SJCRH30 (cell line): ENCODE data around the gene ACTR1B. TPM values are rescaled to one million over a fixed set of nuclear protein-coding genes. Genes with fewer than 3 reads are reported as not detected.
"Not testable (repeated sequence)": the region's sequence is repeated elsewhere in the genome, so short reads cannot be mapped to it uniquely, and the experiment has no call there.

ENCODE experiments used
- DNase-seq, 2 experiments: peaks; one replicate each; pipeline ENCODE4 v3.0.0-alpha.2; 2015 to 2020
- H3K27ac ChIP-seq: fragments of 250-450 bp; sonication (Bioruptor Pico); 2 replicates; pipeline ENCODE4 v1.5.1; 2020; ENCODE audit warnings: mild to moderate bottlenecking, moderate library complexity
- H3K27me3 ChIP-seq: fragments of 250-450 bp; sonication (Bioruptor Pico); 2 replicates; pipeline ENCODE4 v1.5.1; 2020; ENCODE audit warnings: mild to moderate bottlenecking, moderate library complexity
- H3K36me3 ChIP-seq: fragments of 250-450 bp; sonication (Bioruptor Pico); 2 replicates; pipeline ENCODE4 v1.5.1; 2020; ENCODE audit warnings: mild to moderate bottlenecking, moderate library complexity
- H3K4me1 ChIP-seq: fragments of 250-450 bp; sonication (Bioruptor Pico); 2 replicates; pipeline ENCODE4 v1.5.1; 2020; ENCODE audit warnings: mild to moderate bottlenecking, moderate library complexity
- H3K4me3 ChIP-seq: fragments of 250-450 bp; sonication (Bioruptor Pico); 2 replicates; pipeline ENCODE4 v1.5.1; 2020; ENCODE audit warnings: mild to moderate bottlenecking, moderate library complexity
- H3K9me3 ChIP-seq: fragments of 250-450 bp; sonication (Bioruptor Pico); replicated peaks from 2 replicates; pipeline ENCODE4 v1.5.1; 2020; ENCODE audit warnings: mild to moderate bottlenecking, moderate library complexity
- total RNA-seq: library from RNA; depleted of rRNA; stranded (reverse); fragments of >200 nt; shearing (Covaris generic); gene quantifications from 2 replicates; pipeline ENCODE4 v1.2.3, GENCODE V29; 2014; rRNA removed

ACTR1B gene
- total RNA-seq: 25.7 and 31.6 TPM in 2 replicates

DNA sequence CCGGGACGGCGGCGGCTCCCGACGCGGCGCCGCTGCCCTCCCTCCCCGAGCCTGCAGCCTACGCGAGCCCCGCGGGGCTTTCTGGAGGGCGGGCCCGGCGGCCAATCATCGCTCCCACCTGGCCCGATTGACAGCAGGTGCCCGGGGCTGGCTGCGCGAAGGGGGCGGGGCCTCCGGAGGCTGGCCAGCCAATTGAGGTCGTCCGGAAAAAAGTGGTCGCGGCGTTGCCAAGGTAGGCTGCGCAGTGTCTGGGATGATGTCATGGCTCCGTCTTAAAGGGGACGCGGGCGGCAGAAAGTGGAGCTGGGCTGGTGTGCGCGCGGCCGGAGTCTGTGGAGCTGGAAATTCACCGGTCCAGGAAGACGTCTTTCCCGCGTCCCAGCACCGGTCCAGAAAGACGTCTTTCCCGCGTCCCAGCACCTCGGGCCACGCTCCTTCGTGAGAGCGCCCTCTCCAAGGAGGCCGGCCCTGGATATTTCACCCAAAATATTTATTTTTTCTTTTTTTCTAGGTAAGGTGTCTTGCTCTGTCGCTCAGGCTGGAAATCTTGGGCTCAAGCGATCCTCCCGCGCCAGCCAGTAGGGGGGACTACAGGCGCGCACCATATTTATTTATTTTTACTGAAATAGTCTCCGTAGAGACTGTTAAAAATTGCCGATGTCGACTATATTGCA, at the start of gene ACTR1B:
TSS of gene ACTR1B (minus strand) at position 83 of the 674 bp plus-strand sequence. CDS start 154 bp downstream, outside the sequence.
- Histone ChIP-seq H3K9me3 (no peaks in the 10 kb centered on the region), H3K4me1 (no peaks in the 10 kb centered on the region; the same call in 1 of the 2 replicates), H3K4me3 (peak within 1 kb of the TSS; percentile 74), H3K27me3 (no peaks in the 10 kb centered on the region), H3K27ac (peak within 1 kb of the TSS; percentile 78), H3K36me3 (no peaks in the 10 kb centered on the region)
- DNase-seq: peak; percentile 97 to 98

DNA sequence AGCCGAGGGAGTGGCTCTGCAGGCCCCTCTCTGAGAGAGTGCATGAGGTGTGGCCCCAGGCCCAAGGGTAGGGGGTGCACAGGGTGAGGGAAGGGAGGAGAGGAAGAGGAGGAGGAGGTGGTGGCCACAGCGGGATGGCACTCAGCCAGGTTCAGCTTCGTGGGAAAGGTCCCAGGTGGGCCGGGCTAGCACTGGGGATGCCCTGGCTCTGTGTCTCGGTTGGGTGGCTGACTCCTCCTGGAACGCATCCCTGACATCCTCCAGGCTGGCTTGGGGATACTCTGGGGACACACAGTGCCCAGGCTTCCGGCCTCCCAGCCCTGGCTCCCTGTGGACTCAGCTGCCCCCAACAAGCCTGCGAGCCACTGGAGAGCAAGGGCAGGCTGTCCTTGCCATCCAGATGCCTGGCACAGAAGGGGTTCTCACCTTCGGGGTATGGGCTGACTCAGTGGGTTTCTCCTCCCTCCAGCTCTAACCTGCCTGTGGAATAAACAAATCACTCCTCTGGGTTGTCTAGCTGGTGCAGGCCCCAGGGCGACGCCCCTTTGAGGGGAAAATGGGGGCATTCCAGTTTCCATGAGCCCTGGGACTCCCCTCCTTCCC, 49.0 kb upstream of the ACTR1B start:
- Histone ChIP-seq H3K9me3 (no peaks in the 10 kb centered on the region), H3K4me3 (no peak overlapping the region), H3K4me1 (peaks cover 6% of the 10 kb centered on the region; the same call in 1 of the 2 replicates), H3K27ac (no peak overlapping the region), H3K36me3 (no peaks in the 10 kb centered on the region), H3K27me3 (no peaks in the 10 kb centered on the region)
- DNase-seq: no peak

- not testable (repeated sequence) for H3K27ac ChIP-seq, H3K4me1 ChIP-seq, H3K9me3 ChIP-seq, H3K4me3 ChIP-seq, H3K36me3 ChIP-seq, DNase-seq, H3K27me3 ChIP-seq
Measured at GRCh38 chr2:97712175-97712574, 48.3 kb upstream of the ACTR1B start.

DNA sequence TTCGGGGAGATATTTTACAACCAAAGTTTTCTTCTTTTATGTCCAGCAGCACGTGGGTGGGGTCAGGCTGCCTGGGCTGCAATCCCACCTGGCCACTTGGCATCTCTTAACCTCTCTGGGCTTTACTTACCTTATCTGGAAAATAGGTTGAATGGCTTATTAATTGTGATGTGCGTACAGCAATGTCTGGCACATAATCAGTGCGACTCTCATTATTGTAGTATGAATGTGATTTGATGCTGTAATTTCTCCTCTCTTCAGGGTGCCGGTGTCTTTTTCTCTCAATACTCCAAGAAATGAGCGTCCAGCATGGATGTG, 47.5 kb upstream of the ACTR1B start:
- H3K36me3 ChIP-seq: no peaks in the 10 kb centered on the region
- no peaks in the 10 kb centered on the region for H3K27me3 ChIP-seq
- H3K4me1 ChIP-seq: no peaks in the 10 kb centered on the region
- H3K4me3 ChIP-seq: no peak overlapping the region
- DNase-seq: no peak
- H3K27ac ChIP-seq: no peak overlapping the region
- H3K9me3 ChIP-seq: no peaks in the 10 kb centered on the region

DNA sequence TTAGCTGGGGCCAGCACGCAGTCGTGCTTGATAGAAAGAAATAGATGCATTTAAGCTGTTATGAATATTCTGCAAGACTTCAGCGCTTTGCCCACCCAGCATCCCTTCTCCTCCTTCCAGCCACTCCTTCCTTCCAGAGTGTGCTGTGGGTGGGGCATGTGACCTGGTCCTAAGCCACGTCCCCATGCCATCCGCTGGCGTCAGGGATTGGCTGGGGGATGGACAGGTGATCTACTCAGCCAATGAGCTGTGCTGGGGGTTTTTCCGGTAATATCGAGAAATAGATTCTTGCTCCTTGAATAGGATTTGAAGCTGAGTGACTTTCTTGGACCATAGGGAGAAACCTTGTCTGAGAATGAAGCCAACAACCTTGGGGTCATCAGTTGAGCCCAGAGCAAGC, 44.8 kb upstream of the ACTR1B start:
- H3K36me3 ChIP-seq: no peaks in the 10 kb centered on the region
- H3K4me1 ChIP-seq: no peaks in the 10 kb centered on the region
- no peak overlapping the region for H3K4me3 ChIP-seq
- H3K27me3 ChIP-seq: no peaks in the 10 kb centered on the region
- no peaks in the 10 kb centered on the region for H3K9me3 ChIP-seq
- no peak overlapping the region for H3K27ac ChIP-seq
- DNase-seq: no peak

DNA sequence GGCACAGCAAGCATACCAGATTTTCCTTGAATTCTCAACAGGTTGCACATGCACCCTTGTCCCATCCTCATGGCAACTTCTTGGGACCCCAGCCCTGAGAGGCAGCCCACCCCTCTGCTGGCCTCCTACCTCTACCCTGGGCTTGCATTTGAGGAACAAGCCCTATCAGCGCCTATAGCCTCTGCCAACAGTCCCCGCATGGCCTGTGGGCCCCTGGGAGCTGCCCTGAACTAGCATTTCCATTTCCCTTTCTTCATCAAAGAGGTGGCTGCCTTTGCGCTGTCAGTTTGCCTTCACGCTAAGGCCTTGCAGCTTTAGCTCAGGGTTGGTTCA, 44.2 kb upstream of the ACTR1B start:
- H3K27ac ChIP-seq: no peak overlapping the region
- no peaks in the 10 kb centered on the region for H3K4me1 ChIP-seq
- DNase-seq: no peak

GRCh38 chr2:97707362-97708047, 43.7 kb upstream of the ACTR1B start:
- DNase-seq: no peak
- Histone ChIP-seq H3K27me3 (no peaks in the 10 kb centered on the region), H3K4me1 (no peaks in the 10 kb centered on the region), H3K27ac (no peak overlapping the region), H3K36me3 (no peaks in the 10 kb centered on the region), H3K9me3 (no peaks in the 10 kb centered on the region), H3K4me3 (no peak overlapping the region)

More for the DNA sequence above, 44.2 kb upstream of the ACTR1B start:
- Histone ChIP-seq H3K4me3 (no peak overlapping the region), H3K36me3 (no peaks in the 10 kb centered on the region), H3K27me3 (no peaks in the 10 kb centered on the region), H3K9me3 (no peaks in the 10 kb centered on the region)

- H3K27me3 ChIP-seq: no peaks in the 10 kb centered on the region
- no peaks in the 10 kb centered on the region for H3K36me3 ChIP-seq
- no peak for DNase-seq
Measured at GRCh38 chr2:97706708-97707345, 43.0 kb upstream of the ACTR1B start.

GRCh38 chr2:97706112-97706511, 42.3 kb upstream of the ACTR1B start:
- H3K27me3 ChIP-seq: no peaks in the 10 kb centered on the region
- DNase-seq: no peak
- H3K4me3 ChIP-seq: no peak overlapping the region
- no peak overlapping the region for H3K27ac ChIP-seq
- no peaks in the 10 kb centered on the region for H3K36me3 ChIP-seq
- no peaks in the 10 kb centered on the region for H3K9me3 ChIP-seq
- no peaks in the 10 kb centered on the region; the same call in 1 of the 2 replicates for H3K4me1 ChIP-seq

More at GRCh38 chr2:97706708-97707345, 43.0 kb upstream of the ACTR1B start:
- H3K4me3 ChIP-seq: no peak overlapping the region
- no peaks in the 10 kb centered on the region for H3K9me3 ChIP-seq
- no peaks in the 10 kb centered on the region; the same call in 1 of the 2 replicates for H3K4me1 ChIP-seq
- no peak overlapping the region for H3K27ac ChIP-seq

GRCh38 chr2:97704989-97705388, 41.1 kb upstream of the ACTR1B start:
- H3K4me1 ChIP-seq: no peaks in the 10 kb centered on the region; the same call in 1 of the 2 replicates
- H3K4me3 ChIP-seq: no peak overlapping the region
- H3K27ac ChIP-seq: no peak overlapping the region
- no peaks in the 10 kb centered on the region for H3K36me3 ChIP-seq
- DNase-seq: no peak
- H3K9me3 ChIP-seq: no peaks in the 10 kb centered on the region
- H3K27me3 ChIP-seq: no peaks in the 10 kb centered on the region

- no peak overlapping the region for H3K27ac ChIP-seq
- no peaks in the 10 kb centered on the region for H3K9me3 ChIP-seq
- H3K36me3 ChIP-seq: no peaks in the 10 kb centered on the region
- no peaks in the 10 kb centered on the region; the same call in 1 of the 2 replicates for H3K4me1 ChIP-seq
- H3K27me3 ChIP-seq: no peaks in the 10 kb centered on the region
- no peak overlapping the region for H3K4me3 ChIP-seq
- no peak for DNase-seq
Measured at GRCh38 chr2:97703741-97704140, 39.9 kb upstream of the ACTR1B start.

DNA sequence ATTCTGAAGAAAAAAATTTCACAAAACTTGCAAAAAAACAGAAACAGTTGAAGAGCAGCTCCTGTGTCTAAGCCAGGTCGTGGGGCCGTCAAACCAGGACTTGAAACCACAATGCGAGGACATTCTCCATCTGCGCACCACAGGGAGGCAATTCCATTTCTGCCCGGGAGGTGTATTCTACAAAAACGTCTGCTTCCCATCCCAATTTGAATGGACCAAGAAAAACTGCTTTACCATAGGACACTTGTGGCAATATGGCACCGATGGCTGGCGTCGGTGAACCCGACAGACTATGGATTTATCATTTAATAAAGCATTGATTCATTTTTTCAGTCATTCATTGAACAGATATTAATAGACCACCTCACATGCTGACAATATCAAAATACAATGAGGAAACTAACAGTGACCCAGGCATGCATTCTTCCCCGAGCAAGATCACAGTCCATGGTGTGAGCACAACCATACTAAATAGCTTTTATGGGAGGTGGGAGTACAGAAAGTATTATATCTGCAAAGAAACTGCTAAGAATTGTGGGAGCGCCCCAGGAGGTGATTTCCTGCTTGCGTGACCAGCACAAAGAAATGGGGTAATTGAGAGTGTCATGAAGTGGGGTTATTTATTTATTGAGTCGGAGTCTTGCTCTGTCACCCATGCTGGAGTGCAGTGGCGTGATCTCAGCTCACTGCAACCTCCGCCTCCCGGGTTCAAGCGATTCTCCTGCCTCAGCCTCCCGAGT, 39.1 kb upstream of the ACTR1B start:
- Histone ChIP-seq H3K4me3 (no peak overlapping the region), H3K4me1 (no peaks in the 10 kb centered on the region; the same call in 1 of the 2 replicates), H3K36me3 (no peaks in the 10 kb centered on the region), H3K27me3 (no peaks in the 10 kb centered on the region), H3K9me3 (no peaks in the 10 kb centered on the region), H3K27ac (no peak overlapping the region)
- no peak for DNase-seq

GRCh38 chr2:97701851-97702465, 38.1 kb upstream of the ACTR1B start:
- no peak overlapping the region for H3K27ac ChIP-seq
- no peaks in the 10 kb centered on the region for H3K9me3 ChIP-seq
- peak; percentile 61 to 66 for DNase-seq
- H3K27me3 ChIP-seq: no peaks in the 10 kb centered on the region
- H3K4me1 ChIP-seq: no peaks in the 10 kb centered on the region; the same call in 1 of the 2 replicates
- H3K36me3 ChIP-seq: no peaks in the 10 kb centered on the region
- H3K4me3 ChIP-seq: peak overlapping the region; percentile 24

DNA sequence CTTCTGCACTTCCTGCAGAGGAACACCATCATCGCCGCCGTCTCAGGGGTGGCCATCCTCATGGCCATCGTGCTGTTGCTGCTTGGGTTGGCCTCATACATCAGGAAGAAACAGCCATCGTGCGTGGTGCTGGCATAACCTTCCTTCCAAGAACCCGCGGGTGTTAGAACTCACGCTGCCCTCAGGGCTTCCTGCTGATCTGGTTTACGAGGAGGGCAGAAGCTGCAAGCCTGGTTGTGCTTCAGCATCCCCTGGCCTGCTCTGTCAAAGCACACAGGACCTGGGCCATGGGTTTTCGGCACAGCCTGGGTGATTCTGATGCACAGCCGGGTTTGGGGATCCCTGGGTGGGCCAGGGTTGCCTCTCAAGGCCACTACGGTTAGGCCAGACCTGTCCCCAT, 37.3 kb upstream of the ACTR1B start:
- Histone ChIP-seq H3K27me3 (no peaks in the 10 kb centered on the region), H3K36me3 (no peaks in the 10 kb centered on the region), H3K9me3 (no peaks in the 10 kb centered on the region), H3K27ac (no peak overlapping the region), H3K4me1 (no peaks in the 10 kb centered on the region; the same call in 1 of the 2 replicates), H3K4me3 (no peak overlapping the region)
- no peak for DNase-seq
